HG02970 (cell line): Measurements from ENCODE around the gene AMER3.
"Not testable (repeated sequence)": the region's sequence is repeated elsewhere in the genome, so short reads cannot be mapped to it uniquely, and the experiment has no call there.

Experiments used
- ATAC-seq: cut with Tn5 transposase; IDR thresholded peaks from one replicate; pipeline ENCODE4 v1.9.1; 2021; ENCODE audit warnings: mild to moderate bottlenecking, moderate library complexity, moderate number of reproducible peaks; ENCODE audit not compliant: unreplicated experiment, low FRiP score

AMER3 gene, protein sequence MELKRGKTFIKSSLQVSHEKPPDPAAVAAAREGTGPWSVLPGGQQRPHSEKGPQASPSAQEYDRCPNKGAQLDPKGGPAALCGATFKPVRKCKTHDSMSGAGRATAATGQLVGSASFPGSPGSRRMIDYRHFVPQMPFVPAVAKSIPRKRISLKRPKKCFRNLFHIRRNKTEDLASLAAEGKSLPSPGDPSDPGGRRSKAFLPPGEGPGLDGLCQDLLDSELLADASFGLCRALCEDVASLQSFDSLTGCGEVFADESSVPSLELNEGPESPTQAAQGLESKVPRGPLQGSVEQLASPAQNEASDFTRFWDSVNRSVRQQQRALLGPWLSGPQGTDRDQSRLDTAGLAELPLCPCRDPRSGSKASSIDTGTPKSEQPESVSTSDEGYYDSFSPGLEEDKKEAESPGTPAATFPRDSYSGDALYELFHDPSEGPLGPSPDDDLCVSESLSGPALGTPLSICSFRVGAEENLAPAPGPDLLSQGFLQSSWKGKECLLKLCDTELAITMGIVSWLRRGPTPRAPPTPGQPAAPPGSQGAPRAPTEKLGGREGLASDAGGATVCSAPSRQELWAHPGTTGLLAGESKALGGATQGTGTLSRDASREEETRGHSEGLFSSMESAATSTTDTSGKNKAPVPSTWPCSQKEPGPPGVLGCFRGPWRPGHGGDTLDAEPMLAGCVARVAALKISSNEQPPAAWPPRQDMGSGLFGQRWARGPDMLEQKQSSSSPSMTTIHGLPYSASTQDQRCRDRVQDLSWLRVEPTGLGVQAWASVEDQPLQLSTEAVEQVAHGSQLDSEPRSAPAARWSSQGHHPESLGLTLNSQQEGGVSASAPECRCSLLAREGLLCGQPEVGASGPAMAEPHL

DNA sequence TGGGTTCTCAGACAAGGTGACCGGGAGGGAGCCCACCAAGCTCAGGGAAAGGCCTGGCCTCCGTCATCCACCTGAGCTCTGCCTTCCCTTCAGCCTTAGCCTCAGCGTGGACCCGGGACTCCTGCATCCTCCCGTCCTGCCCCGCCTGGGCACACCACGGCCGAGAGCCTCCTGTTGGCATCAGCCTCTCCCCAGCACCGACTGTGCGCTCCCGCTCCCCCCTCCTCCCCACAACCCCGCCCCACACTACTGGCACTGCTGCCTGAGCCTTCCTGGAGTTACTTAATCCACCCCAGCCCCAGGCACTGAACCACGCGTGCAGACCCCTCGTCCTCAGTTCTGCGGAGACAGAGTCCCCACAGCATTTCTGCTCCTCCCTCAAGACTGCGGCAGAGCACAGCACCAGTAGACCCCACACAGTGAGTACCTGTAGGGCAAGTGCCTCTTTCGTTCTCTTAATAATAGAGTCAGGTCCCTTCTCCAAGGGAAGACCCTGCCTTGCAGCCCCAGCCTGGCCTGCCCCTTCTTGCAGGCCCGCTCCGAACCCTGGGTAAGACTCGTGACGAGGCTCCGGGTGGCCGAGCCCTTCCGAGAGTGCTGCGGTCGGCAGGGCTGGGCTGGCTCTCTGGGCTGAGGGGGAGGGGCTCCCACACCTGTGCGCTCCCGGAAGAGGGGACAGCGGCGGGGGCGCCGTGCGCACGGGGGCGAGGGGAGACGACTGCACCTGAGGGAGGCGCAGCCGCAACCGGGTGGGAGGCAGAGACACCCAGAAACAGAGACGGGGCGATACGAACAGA is at the start of gene AMER3:
TSS of gene AMER3 (plus strand) at position 285 of the 797 bp plus-strand sequence. CDS start 6,533 bp downstream, outside the sequence.
- ATAC-seq, result no peak

DNA sequence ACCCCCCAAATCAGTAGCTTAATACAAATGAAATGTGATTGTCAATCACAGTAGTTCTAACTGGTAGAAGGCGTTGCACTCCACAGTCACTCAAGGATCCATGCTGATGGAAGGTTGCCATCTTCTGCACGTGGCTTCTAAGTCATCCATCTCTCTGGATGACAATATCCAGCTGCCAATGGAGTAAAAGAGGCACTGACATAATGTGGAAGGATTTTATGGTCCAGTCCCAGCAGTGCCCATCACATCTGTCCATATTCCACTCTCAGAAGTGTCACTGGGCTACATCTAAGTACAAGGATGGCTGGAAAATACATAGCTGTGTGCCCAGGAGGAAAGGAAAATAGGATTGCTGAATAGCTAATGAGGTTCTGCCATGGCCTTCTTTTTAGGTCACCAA is 40.5 kb upstream of the AMER3 start:
- ATAC-seq, result not testable (repeated sequence)

DNA sequence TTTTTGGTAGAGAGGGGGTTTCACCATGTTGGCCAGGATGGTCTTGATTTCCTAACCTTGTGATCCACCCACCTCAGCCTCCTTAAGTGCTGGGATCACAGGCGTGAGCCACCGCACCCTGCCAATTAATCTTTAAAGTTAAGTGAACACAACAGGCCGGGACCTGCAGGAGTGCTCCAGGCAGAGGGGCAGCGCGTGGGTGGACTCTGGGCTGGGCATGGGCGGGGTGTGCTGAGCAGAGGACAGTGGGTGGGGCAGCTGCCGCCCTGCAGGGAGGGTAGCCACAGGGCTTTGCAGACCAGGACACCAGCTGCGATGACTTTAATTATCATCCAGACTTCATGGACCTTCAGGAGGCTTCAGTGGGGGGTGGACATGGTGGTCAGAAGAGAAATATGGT is 35.3 kb upstream of the AMER3 start:
- no peak for ATAC-seq

DNA sequence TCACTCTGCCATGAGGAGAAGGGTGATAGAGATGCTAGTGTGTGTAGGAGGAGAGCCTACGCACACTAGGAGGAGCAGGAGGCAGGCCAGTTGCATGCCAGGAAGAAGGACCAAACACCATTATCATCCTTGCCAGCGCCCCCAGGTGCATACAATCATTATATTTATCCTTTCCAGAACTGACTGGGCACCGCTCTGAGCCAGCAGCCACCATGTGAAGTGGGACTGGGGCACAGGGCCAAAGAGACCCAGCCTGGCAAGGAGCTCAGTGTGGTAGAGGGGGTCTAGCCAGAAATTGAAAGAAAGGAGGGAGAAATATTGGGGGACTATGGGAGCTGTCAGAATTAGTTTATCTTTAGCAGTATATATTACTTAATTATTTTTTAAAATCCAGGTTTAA is 34.8 kb upstream of the AMER3 start:
- ATAC-seq, result no peak

DNA sequence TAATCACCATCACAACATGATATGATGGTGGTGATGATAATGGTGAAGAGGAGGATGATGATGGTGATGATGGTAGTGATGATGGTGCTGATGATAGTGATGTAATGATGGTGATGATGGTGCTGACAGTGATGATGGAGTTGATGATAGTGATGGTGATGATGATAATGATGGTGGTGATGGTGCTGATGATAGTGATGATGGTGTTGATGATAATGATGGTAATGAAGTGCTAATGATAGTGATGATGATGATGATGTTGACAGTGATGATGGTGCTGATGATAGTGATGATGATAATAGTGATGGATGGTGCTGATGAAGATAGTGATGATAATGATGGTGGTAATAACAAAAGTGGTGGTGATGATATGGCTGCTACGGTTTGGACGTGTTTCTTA is 30.9 kb upstream of the AMER3 start:
- no peak for ATAC-seq

DNA sequence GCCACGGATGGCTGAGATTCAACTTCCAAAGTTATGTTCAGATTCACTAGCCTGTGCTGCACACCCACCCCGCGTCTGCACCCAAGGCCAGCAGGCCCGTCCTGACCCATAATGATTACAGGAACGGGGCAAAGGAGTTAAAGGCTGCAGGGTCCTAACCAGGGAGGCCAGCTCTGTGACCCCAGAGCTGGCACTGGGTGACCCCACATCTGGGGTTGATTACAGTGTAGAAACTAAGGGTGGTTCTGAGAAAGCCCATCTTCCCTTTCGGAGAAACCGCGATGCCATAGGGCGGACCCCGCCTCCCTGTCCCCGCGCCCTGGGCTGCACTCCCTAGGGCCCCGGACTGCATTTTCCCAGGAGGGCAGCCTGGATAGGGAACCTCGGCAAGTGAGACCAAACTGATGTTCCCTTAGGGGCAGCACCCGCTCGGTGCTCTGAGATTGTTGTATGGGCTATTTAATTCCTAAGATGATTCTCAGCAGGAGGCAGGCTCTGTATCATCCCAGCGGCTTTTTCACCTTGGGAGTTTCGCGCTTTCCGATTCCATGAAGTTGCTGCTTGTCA is 28.6 kb upstream of the AMER3 start:
- no peak for ATAC-seq

DNA sequence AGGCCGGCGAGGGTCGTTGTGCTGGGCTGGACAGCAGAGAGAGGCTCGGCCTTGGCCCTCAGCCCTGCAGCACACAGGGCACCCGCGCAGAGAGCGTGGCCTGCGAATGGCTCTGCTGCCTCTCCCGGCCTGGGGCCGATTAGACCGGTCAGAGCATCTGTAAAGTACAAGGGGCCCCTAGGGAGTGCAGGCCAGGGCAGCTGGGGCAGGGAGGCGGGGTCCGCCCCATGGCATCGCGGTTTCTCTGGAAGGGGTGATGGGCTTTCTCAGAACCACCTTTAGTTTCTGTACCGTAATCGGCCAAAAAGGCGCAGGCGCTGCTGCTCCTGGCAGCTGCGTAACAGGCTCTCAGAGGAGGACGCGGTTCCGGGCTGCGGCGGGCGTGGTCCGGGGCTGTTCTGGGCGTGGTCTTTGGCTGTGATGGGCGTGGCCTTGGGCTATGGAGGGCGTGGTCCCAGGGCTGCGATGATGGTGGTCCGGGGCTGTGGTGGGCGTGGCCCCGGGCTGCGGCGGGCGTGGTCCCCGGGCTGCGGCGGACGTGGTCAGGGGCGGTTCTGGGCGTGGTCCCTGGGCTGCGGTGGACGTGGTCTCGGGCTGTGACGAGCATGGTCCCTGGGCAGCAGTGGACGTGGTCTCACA is 27.9 kb upstream of the AMER3 start:
- peak; percentile 79 for ATAC-seq

DNA sequence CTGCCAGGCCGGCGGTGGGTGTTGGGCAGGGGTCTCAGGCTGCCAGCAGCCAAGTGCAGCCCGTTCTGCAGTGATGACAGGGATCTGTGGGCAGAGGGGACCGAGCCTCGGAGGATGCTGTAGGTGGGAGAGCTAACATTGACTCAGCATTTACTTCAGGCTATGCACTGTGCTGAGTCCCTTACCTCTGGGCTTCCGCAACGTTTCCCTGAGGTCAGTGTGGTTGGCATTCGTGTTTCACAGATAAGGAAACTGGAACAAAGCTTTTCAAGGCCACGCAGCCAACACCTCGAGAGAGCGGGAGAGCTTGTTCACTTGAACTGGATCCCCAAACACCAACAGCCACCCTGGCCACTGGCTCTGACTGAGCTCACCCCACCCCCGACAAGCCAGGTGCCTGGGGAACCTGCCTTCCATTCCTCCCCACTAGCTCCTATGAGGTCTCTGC is 27.3 kb upstream of the AMER3 start:
- peak; percentile 23 for ATAC-seq

DNA sequence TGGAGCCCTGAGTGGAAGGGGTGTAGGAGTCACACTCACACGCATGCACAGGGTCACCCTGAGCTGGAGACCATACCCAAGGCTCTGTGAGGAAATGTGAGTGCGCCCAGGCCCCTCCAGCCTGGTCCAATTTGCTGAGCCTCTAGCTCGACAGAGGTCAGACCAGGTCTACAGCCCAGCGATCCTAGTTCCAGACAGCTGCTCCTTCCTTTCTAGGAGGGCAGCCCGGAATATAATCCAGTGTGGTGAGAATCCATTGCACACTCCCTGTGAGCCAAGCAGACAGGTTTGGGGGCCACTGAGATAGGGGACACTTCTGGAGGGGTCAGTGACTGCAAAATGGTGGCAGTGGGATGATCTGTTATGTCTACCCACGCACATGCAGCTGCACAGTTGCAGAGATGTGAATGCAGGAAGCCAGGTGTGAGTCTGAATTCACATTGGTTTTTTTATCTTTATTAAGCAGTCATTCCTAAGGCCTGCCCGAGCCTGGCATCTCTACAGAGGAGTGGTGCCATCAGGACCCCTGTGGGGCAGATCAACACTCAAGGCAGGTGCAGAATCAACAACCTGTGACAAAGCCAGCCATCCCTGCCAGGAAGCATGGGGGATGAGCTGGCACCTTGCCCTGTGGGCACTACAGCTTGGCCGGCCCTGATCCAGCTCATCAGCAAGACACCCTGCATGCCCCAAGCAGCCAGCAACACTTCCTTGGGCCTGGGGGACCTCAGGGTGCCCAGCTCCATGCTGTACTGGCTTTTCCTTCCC is 26.6 kb upstream of the AMER3 start, which contains the start of gene GPR148:
TSS of gene GPR148 (plus strand) at position 522 of the 768 bp plus-strand sequence. CDS start at position 604, 82 bp downstream.
- no peak for ATAC-seq

DNA sequence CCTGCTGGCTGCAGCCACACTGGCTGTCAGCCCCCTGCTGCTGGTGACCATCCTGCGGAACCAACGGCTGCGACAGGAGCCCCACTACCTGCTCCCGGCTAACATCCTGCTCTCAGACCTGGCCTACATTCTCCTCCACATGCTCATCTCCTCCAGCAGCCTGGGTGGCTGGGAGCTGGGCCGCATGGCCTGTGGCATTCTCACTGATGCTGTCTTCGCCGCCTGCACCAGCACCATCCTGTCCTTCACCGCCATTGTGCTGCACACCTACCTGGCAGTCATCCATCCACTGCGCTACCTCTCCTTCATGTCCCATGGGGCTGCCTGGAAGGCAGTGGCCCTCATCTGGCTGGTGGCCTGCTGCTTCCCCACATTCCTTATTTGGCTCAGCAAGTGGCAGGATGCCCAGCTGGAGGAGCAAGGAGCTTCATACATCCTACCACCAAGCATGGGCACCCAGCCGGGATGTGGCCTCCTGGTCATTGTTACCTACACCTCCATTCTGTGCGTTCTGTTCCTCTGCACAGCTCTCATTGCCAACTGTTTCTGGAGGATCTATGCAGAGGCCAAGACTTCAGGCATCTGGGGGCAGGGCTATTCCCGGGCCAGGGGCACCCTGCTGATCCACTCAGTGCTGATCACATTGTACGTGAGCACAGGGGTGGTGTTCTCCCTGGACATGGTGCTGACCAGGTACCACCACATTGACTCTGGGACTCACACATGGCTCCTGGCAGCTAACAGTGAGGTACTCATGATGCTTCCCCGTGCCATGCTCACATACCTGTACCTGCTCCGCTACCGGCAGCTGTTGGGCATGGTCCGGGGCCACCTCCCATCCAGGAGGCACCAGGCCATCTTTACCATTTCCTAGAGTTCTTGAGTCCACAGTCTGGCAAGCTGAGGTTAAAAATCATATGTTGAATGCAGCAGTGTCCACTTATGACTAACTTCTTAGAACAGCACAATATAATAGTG is 25.7 kb upstream of the AMER3 start:
- ATAC-seq, result no peak

DNA sequence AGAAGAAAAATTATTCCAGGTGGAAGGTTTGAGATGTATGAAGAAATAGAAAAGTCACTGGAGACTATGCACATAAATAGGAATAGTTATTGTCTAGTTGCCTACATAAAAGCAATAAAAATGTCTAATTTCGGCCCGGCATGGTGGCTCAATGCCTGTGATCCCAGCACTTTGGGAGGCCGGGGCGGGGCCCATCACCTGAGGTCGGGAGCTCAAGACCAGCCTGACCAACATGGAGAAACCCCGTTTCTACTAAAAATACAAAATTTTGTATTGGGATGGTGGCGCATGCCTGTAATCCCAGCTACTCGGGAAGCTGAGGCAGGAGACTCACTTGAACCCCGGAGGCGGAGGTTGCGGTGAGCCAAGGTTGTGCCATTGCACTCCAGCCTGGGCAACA is 23.1 kb upstream of the AMER3 start:
- ATAC-seq, result not testable (repeated sequence)

DNA sequence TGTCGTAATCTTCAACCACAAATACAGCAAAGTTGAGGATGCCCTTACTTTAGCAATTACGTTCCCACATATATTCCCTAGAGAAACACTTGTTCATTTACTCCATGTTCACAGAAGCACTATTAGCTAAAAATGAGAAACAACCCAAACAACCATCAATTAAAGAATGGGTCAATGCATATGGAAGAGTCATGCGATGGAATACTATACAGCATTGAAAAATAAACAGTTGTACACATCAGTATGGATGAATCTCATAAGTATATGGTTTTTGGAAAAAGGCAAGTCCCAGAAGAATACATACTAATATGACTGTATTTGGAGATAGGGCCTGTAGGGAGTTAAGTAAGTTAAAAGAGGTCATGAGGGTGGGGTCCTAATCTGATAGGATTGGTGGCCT is 20.1 kb upstream of the AMER3 start:
- ATAC-seq, result no peak

DNA sequence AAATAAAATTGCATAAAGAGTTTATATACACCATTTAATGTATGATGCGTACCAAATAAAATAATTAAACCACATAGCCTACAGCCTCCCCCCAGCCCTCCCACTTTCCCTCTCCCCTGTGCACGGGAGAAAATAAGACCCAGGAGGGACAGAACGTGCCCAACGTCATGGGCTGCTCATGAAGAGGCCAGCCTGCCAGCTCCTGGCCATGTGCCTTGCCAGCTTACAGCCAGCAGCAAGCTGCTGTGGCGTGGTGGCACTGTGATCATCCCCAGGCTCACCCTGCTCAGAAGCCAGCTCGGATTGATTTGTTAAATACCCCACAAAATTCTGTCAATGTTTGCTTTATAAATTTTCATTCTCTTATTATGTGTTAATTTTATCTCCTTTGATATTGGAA is 18.9 kb upstream of the AMER3 start:
- ATAC-seq, result no peak

DNA sequence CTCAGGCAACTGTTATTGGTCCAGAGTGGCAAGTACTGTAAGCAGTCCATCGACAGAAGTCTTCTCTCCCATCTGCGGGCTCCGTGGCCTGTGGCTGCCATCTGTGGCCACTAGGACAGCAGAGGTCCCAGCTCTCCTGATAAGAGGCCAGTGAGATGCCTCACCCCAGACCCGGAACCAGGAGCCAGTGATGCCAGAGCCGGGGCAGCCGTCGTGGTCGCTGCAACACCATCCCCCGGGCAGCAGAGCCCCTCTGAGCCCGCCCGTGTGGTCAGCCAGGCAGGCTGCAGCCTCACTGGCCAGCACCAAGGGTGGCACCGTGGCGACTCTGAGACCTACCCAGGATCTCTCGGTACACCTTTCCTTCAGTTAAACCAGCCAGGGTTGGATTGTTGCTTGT is 17.7 kb upstream of the AMER3 start:
- ATAC-seq, result no peak

DNA sequence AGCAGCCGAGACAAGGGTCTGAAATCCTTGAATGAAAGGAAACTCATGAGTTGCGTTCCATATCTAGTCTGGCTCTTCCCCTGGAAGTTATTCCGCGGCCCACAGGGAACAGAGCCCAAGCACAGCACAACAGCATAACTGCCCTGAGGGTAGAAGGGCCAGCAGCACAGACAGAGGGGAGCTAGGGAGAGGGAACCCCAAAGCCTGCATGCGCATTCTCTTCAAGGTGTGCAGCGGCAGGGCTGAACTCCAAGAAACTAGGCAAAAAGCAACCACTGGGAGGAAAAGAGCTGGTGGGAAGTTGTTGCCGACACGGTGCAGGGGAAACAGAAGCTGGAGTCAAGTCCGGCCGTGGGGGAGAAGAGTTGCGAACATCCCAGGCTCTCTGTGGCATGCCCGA is 14.7 kb upstream of the AMER3 start:
- no peak for ATAC-seq

DNA sequence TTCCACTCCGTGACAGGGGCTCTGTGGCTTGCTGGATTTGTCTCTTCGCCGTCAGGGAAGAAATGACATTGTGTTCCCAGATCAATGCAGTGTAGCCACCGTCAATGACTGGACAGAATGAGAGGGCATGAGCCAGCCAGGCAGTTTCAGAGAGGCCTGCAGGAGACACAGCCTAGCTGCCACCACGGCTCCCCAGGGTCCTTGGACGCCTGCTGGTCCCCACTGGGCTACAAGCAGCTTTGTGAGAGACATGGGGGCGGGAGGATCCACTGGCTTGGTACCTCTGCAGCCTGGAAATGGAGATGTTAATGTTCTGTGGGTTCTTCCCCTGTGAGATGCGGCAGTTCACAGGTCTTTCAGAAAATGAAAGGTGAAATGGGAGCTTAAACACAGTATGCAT is 12.1 kb upstream of the AMER3 start:
- no peak for ATAC-seq

DNA sequence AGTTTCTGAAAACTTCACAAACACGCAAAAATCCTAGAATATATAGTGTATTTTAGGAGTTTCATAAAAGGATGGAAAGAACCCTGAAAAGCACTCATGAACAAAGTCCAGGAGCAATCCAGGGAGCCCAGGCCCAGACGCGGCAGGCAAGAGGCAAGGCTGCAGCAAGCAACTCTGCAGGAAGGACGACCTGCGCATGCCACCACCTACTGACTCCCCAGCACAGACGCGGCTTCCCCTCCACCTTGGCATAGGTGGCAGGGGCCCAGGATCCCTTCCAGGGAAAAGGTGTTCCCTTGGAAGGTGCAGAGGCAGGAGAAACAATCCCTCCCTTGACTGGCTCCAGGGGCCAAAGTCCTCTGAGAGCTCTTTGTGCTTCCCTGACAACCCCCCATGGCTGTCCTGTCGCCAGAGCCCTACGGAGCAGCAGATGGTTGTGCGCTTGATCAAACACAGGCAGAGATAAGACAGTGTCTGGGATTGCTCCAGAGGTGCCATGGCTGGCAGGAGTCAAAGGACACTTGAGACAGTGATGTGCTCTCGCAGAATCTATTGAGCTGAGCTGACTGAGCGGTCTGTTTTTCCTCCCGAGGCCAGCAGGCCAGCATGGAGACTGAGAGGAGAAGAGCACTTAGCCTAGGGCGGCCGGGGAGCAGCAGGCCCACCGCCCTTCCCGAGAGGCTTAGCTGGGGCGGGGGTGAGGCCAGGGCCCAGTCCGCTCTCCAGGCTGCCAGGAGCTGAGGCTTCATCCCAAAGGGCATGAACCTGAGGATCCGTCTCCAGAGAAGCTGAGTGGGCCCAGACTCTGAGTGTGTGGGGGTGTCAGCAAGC is 10.8 kb upstream of the AMER3 start:
- no peak for ATAC-seq
